GM18517 (cell line): ENCODE results near the gene ZBTB7C.

ENCODE experiments used
- ATAC-seq: cut with Tn5 transposase; IDR thresholded peaks from one replicate; pipeline ENCODE4 v1.9.1; 2021; ENCODE audit warnings: mild to moderate bottlenecking, moderate library complexity; ENCODE audit not compliant: unreplicated experiment

ZBTB7C gene

DNA sequence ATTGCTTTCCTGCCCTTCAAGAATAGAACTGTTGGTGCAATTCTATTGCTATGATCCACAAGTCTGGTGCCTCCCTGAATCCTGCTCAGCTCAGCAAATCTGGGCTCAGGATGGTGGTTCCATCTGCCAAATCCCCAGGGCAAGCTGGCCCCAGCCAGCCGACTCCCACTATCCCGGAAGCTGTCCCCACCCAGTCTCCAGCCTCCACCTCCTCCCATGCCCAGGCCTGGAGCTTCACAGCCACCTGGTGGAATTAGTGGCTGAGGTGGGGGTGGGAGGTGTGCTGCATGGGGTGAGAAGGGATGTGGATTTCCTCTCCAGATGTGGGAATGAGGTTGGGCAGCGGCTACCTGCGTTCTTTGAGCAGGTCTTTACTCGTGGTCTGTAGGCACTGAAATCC, 359.4 kb downstream of the ZBTB7C start:
- no peak for ATAC-seq

DNA sequence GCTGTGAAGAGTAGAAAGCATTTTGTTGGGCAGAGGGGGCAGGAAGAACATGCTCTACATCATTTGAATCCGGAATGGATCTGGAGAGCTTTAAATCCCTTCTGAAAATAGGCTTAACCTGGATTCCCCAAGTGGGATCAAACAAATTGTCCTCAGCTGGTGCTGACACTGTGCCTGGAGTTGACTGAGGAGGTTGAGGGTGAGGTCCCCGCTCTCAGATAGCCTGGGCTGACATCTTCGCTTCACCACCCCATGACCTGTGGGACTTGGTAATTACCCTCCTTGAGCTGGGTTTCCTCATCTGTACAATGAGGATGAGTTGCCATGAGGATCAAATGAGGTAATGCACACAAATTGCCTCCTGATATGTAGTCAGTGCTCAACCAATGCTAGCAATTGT, 360.9 kb downstream of the ZBTB7C start:
- ATAC-seq, result no peak

DNA sequence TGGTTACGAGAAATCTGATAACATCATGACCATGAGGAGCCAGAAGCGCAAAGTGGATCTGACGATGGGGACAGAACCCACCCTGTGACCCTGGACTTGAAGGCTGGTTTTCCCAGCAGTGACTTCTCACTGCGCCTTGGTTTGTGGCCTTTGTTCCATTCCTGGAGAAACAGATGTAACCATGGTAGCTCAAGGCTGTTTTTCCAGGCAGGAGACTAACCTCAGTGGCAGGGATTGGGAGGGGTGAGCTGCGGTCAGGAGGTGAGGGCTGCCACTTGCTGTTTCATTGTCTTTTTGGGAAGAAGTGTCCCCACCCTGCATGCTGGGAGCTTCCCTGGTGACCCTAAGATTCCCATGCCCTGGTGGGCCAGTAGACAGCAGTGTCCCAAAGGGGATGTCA, 362.3 kb downstream of the ZBTB7C start:
- ATAC-seq, result no peak

- no peak for ATAC-seq
Observed at GRCh38 chr18:48045744-48046143, 363.4 kb downstream of the ZBTB7C start.

DNA sequence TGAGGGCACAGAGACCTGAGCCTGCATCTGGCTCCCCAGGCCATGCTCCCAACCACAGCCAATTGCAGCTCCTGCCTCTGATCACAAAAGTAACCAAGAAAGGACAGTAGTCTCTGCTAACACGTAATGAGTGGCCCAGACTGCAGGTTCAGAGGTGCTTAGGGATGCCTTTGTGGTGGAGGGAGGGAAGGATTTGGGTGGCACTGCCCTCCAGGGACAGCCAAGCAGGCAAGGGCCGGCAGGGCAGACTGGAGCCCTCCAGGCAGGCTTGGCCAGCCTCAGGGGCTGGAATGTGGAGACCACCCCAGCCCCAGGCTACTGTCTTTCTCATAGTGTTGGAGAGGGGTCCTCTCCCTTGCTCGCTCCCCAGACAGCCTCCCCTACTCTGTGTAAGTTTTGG, 364.2 kb downstream of the ZBTB7C start:
- no peak for ATAC-seq

GRCh38 chr18:48043166-48043565, 366.0 kb downstream of the ZBTB7C start:
- ATAC-seq, result no peak

DNA sequence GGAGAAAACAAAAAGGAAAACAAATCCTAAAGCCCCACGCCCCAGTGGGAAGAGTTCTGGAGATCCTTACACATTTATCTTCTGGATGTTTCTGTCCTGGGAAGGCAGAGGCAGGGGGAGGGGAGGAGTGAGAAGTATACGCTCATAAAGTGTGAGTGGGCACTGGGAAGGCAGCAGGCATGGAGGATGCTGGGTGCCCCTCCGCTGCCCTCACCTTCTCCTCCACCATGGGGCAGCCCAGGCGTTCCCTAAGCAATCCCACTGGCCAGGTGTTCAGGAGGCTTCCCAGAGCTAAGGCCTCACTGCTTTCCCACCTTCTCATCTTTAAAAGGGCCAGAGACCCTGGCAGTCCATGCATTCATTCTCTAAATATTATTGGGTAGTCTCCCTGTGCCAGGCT, 366.8 kb downstream of the ZBTB7C start:
- no peak for ATAC-seq

GRCh38 chr18:48040457-48041110, 368.6 kb downstream of the ZBTB7C start:
- no peak for ATAC-seq

DNA sequence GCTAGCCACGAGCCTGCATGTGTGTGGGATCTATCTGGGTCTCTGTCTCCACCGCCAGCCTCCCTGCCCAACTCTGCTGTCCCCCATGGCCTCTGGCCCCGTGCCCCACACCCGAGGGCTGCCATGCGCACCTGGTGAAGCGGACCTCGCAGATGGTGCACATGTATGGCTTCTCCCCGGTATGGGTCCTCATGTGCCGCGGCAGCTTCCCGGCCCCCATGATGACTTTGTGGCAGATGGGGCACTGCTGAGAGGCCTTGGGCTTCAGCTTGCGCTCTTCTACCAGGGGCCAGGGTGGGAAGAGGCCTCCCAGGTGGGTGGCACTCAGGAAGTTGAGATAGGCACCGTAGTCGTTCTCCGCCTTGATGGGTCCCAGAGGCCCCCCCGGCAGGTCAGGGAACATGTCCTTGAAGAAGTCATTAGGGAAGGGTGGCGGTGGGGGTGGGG, 369.4 kb downstream of the ZBTB7C start:
- no peak for ATAC-seq

- no peak for ATAC-seq
Observed at GRCh38 chr18:48038636-48039035, 370.5 kb downstream of the ZBTB7C start.

DNA sequence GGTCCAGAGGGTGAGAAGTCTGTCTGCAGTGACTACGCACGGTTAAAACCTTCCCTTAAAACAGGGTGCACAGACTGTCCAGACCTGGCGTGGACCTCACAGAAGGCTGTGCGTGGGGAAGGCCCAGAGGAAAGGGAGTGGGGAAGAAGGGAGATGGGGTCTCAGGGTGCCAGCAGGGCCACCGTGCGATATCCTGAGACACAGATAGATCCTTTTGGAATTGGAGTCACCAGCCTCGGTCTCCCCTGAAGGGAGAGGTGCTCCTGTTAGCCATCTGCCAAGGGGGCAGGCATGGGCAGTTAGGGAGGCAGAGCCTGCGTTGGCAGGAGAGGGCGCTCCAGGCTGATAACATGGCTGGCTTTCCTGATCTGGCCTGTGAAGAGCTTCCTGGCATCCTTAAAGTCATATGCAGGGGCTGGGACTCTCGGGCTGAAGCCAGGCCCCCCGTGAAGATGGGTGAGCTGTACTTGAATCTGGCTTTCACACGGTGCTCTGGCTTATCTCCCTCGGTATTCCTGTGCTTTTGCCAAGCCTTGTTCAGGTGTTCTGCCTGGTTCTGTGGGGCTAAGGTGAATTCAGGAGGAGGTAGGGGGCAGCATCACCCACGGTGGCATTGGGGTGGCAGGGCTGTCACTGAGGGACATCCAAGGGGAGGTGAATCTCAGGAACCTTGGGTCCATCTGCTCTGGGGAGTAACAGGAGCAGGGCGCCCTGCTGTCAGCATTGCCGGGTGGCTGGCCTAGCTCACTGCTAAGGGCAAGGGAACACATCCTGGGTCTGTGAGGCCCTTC, 371.5 kb downstream of the ZBTB7C start:
- ATAC-seq, result no peak

GRCh38 chr18:48036641-48037421, 372.4 kb downstream of the ZBTB7C start:
- no peak for ATAC-seq

DNA sequence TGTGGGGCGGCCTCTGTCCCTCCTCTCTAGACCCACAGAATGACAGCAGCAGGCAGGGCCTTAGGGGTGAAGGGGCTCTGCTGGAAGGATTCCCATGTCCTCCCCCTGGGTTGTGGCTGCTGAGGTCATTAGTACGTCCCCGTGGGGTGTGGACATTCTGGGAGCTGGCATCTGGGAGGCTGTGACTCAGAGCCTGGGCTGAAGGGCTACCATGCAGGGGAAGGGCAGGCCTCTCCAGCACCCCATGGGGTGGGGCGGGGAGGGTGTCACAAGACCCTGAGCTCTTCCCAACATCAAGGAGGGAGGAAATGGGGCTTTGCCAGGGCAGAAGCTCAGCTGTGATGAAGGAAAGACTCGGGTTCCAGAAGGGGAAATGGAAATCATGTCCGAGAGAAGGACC, 373.0 kb downstream of the ZBTB7C start:
- no peak for ATAC-seq

- ATAC-seq, result no peak
Observed at GRCh38 chr18:48035556-48035860, 373.7 kb downstream of the ZBTB7C start.

DNA sequence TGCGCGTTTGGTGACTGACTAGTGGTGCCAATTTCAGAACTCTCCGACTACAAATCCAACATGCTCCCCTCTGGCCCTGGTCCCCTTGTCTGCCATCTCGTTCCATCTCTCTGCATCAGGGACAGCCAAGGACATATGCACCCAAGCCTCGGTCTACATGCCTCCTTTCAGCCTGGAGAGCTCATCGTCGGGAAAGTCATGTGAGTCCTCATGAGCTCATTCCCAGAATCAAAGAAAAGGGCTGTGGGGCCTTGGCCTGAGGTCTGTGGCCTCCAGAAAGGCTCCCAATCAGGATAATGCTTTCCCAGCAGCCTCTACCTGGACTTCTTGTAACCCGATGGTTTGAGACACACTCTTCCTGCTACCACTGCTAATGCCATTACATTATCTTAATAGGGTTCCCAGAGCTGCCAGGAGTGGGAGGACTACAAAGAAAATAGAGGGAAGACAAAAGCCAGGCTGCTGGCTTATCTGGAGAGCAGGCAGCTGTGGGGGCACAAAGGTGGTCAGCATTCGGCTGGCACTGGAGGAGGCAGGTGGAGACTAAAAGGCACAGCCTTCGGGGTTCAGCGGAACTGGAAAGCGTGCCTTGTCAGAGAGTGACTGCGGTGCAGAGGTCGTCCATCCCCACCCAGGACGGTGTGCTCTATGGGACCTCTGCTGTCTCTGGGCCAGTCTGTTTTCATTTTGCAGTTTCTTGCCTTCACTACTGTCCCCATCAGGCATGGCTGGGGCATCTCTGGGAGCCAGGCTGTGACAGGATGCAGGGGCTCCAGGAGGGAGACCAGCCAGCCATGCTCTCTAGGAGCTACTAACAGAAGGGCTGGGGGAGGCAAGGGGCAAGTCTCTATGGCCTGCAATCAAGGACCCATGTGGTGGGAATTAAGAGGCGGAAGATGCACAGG, 374.3 kb downstream of the ZBTB7C start:
- ATAC-seq, result no peak

GRCh38 chr18:48033790-48034650, 375.2 kb downstream of the ZBTB7C start:
- ATAC-seq, result no peak

DNA sequence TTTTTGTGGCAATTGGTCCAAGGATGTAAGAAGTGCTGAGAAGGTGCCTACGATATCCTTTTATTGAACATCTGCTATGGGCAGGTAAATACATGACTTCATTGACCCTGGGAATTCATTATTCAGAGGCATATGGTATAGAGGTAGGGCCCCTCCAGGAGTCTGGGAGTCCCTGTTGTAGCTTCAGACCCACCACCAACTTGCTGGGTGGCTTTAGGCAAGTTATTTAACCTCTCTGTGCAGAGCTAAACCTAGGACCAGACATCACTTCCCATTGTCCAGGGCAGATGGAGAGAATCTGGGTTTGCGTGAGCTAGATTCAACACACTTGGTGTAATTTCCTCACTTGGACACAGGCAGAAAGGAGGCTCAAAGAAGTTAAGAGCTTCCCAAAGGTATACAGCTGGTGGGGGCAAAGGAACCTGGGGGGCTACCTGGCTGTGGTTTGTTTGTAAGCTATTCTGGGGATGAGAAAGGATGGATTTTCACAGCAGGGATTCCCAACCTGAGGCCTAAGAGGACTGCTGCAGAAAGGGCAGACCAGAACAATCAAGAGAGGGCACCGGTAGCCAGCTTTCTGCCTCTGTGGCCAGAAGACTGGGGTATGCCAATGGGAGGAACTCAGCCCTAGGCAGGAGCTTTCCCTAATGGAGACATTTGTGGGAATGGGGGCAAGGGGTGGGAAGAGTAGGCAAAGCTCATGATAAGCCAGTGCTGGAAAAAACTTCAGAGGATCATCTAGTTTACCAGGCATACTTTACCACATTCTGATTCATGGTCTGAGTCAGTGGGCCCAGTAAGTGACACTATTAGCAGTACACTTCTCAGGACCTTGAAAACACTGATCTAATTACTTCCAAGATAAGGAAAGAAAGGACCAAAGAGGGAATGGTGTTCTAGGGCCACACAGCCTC, 376.1 kb downstream of the ZBTB7C start:
- no peak for ATAC-seq

DNA sequence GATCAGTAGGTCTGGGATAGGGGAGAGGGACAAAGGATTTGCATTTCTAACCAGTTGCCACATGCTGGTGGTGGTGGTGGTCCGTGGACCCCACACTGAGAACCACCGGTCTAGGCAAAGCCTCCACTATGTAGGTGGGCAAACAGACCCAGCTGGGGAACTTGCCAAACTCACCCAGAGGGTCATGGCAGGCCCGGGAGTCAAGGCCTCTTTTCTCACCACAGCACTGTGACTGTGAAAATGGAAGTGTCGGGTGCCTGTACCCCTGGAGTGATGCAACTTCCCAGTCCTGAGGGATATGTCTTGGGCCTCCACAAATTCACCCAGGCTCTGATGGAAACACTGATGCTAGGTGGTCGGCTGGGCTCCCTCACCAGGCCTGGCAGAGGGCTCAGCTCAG, 377.5 kb downstream of the ZBTB7C start:
- no peak for ATAC-seq
